Karpas-422 (cell line): ENCODE data around the gene ARHGAP29. TPM values are rescaled to one million over a fixed set of nuclear protein-coding genes. Genes with fewer than 3 reads are reported as not detected.

ENCODE experiments used
- DNase-seq: peaks from one replicate; pipeline ENCODE4 v3.0.0-alpha.2; 2015
- H2AFZ ChIP-seq: fragments of 200-600 bp; sonication (generic); 2 replicates; pipeline ENCODE4 v1.6.1; 2014; ENCODE audit warnings: antibody characterized with exemption, low read length, mixed read lengths
- H3K27ac ChIP-seq: fragments of 200-600 bp; sonication (generic); 2 replicates; pipeline ENCODE4 v1.5.1; 2014; ENCODE audit warnings: mild to moderate bottlenecking, low read length, moderate library complexity
- H3K27me3 ChIP-seq: fragments of 200-600 bp; sonication (generic); 2 replicates; pipeline ENCODE4 v1.6.1; 2014; ENCODE audit warnings: low read length, mixed read lengths
- H3K36me3 ChIP-seq: fragments of 200-600 bp; sonication (generic); 2 replicates; pipeline ENCODE4 v1.6.1; 2014; ENCODE audit warnings: low read length, mixed read lengths; ENCODE audit not compliant: insufficient read depth
- H3K4me1 ChIP-seq: fragments of 200-600 bp; sonication (generic); 2 replicates; pipeline ENCODE4 v1.6.1; 2014; ENCODE audit warnings: mild to moderate bottlenecking, low read length, mixed read lengths
- H3K4me2 ChIP-seq: fragments of 200-600 bp; sonication (generic); 2 replicates; pipeline ENCODE4 v1.6.1; 2014; ENCODE audit warnings: low read length, low read depth, mild to moderate bottlenecking; ENCODE audit not compliant: poor library complexity, severe bottlenecking
- H3K4me3 ChIP-seq: fragments of 200-600 bp; sonication (generic); 2 replicates; pipeline ENCODE4 v1.5.1; 2014; ENCODE audit warnings: mild to moderate bottlenecking, antibody characterized with exemption, low read length, mixed read lengths
- H3K79me2 ChIP-seq: fragments of 200-600 bp; sonication (generic); 2 replicates; pipeline ENCODE4 v1.6.1; 2014; ENCODE audit warnings: mild to moderate bottlenecking, low read length, mixed read lengths
- H3K9ac ChIP-seq: fragments of 200-600 bp; sonication (generic); 2 replicates; pipeline ENCODE4 v1.6.0; 2014; ENCODE audit warnings: low read length
- H3K9me2 ChIP-seq: fragments of 200-600 bp; sonication (generic), shearing (Covaris generic); replicated peaks from 2 replicates; pipeline ENCODE4 v1.6.0; 2014; ENCODE audit warnings: mild to moderate bottlenecking, low read length, moderate library complexity; ENCODE audit not compliant: insufficient read depth
- H3K9me3 ChIP-seq: fragments of 300-700, 200-600 bp; sonication (generic); 2 replicates; pipeline ENCODE4 v1.6.1; 2014; ENCODE audit warnings: low read length, mixed read lengths
- H4K20me1 ChIP-seq: fragments of 200-600 bp; sonication (generic); 2 replicates; pipeline ENCODE4 v1.6.1; 2014; ENCODE audit warnings: mild to moderate bottlenecking, antibody characterized with exemption, low read length, low read depth; ENCODE audit not compliant: insufficient read depth
- total RNA-seq: library from RNA; depleted of rRNA; stranded (reverse); fragments of >200 nt; shearing (Covaris generic); gene quantifications from 2 replicates; pipeline ENCODE4 v1.2.3, GENCODE V29; 2014; ENCODE audit warnings: low replicate concordance

ARHGAP29 gene
- total RNA-seq, 1 experiment from 2014 or later = 0.48 TPM

DNA sequence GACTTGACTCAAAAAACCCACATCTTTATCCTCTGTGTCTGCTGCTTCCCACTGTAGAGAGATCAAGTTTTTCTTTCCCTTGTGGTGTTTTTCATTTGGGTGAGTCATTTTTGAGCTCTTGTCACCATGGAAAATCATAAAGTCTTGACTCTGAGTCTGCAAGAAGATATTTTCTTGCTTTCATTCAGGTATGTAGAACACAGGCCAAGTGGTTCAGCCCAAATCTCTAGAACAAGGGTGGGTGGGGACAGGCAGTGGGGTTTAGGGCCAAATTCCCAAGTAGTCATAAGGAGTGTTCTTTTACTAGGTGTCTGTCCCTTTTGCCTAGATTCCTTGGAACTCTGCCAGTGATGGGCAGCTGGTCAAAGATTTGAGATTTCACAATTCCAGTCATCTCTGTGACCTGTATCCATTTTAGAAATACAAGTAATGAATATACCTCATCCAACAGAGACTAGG, 21.5 kb upstream of the ARHGAP29 start:
- H3K4me2 ChIP-seq = no peak overlapping the region
- H3K4me1 ChIP-seq = no peaks in the 10 kb centered on the region
- H3K27me3 ChIP-seq = no peaks in the 10 kb centered on the region
- no peaks in the 10 kb centered on the region for H4K20me1 ChIP-seq
- H3K79me2 ChIP-seq = no peaks in the 10 kb centered on the region
- H3K9me2 ChIP-seq = no peaks in the 10 kb centered on the region
- no peaks in the 10 kb centered on the region for H3K9me3 ChIP-seq
- H3K27ac ChIP-seq = no peak overlapping the region
- H3K36me3 ChIP-seq = no peaks in the 10 kb centered on the region
- DNase-seq = no peak
- no peak overlapping the region for H2AFZ ChIP-seq
- no peak overlapping the region for H3K9ac ChIP-seq
- H3K4me3 ChIP-seq = no peak overlapping the region

- H3K36me3 ChIP-seq = no peaks in the 10 kb centered on the region
- H3K27ac ChIP-seq = no peak overlapping the region
- no peak overlapping the region for H2AFZ ChIP-seq
- no peaks in the 10 kb centered on the region for H3K27me3 ChIP-seq
- H3K9me3 ChIP-seq = no peaks in the 10 kb centered on the region
- H3K4me1 ChIP-seq = no peaks in the 10 kb centered on the region
- no peak overlapping the region for H3K4me2 ChIP-seq
- no peak overlapping the region for H3K4me3 ChIP-seq
- DNase-seq = no peak
- H3K79me2 ChIP-seq = no peaks in the 10 kb centered on the region
- no peak overlapping the region for H3K9ac ChIP-seq
- no peaks in the 10 kb centered on the region for H4K20me1 ChIP-seq
- H3K9me2 ChIP-seq = no peaks in the 10 kb centered on the region
These were observed 20.1 kb upstream of the ARHGAP29 start for GRCh38 chr1:94257444-94257843.

- Histone ChIP-seq H3K9me2 (no peaks in the 10 kb centered on the region), H3K27ac (no peak overlapping the region), H3K9me3 (no peaks in the 10 kb centered on the region), H3K4me1 (no peaks in the 10 kb centered on the region), H3K4me2 (no peak overlapping the region), H3K79me2 (no peaks in the 10 kb centered on the region), H4K20me1 (no peaks in the 10 kb centered on the region), H3K27me3 (no peaks in the 10 kb centered on the region), H2AFZ (no peak overlapping the region), H3K36me3 (no peaks in the 10 kb centered on the region), H3K9ac (no peak overlapping the region), H3K4me3 (no peak overlapping the region)
- DNase-seq = no peak
These were observed 18.1 kb upstream of the ARHGAP29 start for GRCh38 chr1:94255476-94255875.

DNA sequence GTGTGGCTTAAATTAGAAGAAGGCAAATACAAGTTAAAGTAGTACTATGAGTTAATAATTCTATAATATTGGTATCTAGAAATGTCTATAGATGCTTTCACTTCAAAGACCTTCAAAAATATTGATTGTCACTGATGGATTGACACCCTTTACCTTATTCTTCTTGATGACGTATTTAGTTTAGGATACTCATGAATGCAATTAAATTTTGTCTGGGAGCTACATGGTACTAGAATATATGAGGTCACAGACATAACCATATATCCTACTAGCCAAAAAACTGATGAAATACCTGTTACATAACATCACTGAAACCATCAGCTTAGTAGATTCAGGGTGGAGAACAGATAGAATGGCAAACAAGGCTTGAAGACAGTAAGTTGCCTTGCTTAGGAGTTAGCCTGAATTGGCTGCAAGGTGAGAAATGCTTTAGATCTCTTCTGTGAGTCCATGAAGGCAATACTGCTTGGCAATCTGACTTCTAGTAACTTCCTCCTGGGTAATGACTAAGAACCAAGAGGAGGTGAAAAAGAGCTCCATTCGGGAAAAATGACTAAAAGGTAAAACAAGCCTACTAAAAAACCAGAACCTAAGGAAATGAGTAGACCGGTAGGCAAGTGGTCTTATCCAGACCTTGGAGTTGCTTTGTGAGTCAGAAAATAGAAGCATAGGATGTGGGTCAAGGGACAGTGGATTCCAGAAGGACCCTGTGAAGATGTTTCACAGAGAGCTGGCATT, 16.9 kb upstream of the ARHGAP29 start:
- H3K36me3 ChIP-seq = no peaks in the 10 kb centered on the region

DNA sequence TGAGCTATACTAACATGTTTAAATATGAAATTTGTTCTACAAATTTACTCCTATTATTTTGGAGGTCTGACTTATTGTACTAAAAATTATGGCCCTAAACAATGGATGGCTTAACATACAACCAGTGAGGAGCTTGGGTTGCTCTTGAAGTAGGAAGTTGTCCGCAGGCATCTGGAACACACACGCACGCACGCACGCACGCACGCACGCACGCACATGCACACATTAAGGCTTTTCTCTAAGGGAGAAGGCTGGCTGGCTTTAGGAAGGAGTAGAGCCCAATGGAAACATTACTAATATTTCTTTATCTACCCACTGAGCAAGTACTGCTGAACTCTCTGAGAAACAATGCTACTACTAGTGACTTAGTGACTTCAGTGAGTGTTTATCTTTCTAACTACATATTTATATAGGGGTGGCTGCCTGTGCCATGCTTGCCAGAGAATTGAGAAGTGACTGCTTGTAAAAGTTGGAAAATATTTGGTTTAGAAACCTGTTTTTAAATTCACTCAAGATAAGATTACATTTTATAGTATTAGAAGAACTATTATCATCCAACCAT, 16.2 kb upstream of the ARHGAP29 start:
- Histone ChIP-seq H3K27me3 (no peaks in the 10 kb centered on the region), H2AFZ (no peak overlapping the region), H3K79me2 (no peaks in the 10 kb centered on the region), H3K9me2 (no peaks in the 10 kb centered on the region), H3K4me1 (no peaks in the 10 kb centered on the region), H3K27ac (no peak overlapping the region), H3K36me3 (no peaks in the 10 kb centered on the region), H4K20me1 (no peaks in the 10 kb centered on the region), H3K9ac (no peak overlapping the region), H3K4me3 (no peak overlapping the region), H3K4me2 (no peak overlapping the region), H3K9me3 (no peaks in the 10 kb centered on the region)
- DNase-seq = no peak

More for the DNA sequence above, 16.9 kb upstream of the ARHGAP29 start:
- no peak for DNase-seq
- H3K4me3 ChIP-seq = no peak overlapping the region
- H3K9ac ChIP-seq = no peak overlapping the region
- no peaks in the 10 kb centered on the region for H3K9me2 ChIP-seq
- no peak overlapping the region for H3K4me2 ChIP-seq
- no peaks in the 10 kb centered on the region for H3K9me3 ChIP-seq
- no peaks in the 10 kb centered on the region for H3K79me2 ChIP-seq
- H2AFZ ChIP-seq = no peak overlapping the region
- H3K27ac ChIP-seq = no peak overlapping the region
- H4K20me1 ChIP-seq = no peaks in the 10 kb centered on the region
- no peaks in the 10 kb centered on the region for H3K27me3 ChIP-seq
- H3K4me1 ChIP-seq = no peaks in the 10 kb centered on the region

DNA sequence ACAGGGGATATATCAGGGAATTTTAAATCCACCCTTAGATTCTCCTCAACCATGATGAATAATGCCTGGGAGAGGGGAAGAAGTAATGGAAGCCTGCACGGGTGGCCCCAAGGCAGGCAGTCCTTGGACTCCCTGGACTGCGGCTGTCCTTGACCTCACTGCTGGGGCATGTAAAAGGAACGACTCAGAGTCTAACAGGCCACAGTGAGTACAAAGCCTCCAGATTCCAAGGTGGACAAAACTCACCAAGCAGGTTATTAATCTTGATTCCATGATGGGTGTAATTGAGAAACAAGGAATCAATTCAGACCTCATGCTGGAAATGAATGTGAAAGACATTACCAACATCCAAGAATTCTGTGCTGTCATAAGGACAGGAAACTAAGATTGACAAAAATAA, 13.0 kb upstream of the ARHGAP29 start:
- H3K4me1 ChIP-seq = no peaks in the 10 kb centered on the region
- no peak overlapping the region for H3K27ac ChIP-seq
- H3K36me3 ChIP-seq = no peaks in the 10 kb centered on the region
- no peak overlapping the region for H3K4me3 ChIP-seq
- H3K27me3 ChIP-seq = no peaks in the 10 kb centered on the region
- no peak overlapping the region for H3K9ac ChIP-seq
- DNase-seq = no peak
- H4K20me1 ChIP-seq = no peaks in the 10 kb centered on the region
- no peaks in the 10 kb centered on the region for H3K9me3 ChIP-seq
- no peaks in the 10 kb centered on the region for H3K79me2 ChIP-seq
- no peak overlapping the region for H2AFZ ChIP-seq
- no peaks in the 10 kb centered on the region for H3K9me2 ChIP-seq
- H3K4me2 ChIP-seq = no peak overlapping the region

- no peaks in the 10 kb centered on the region for H3K36me3 ChIP-seq
- 0 out of 2 replicates have a peak, but pooled peaks cover 4% of the 10 kb centered on the region for H3K27me3 ChIP-seq
- H3K4me1 ChIP-seq = no peaks in the 10 kb centered on the region
- H3K79me2 ChIP-seq = no peaks in the 10 kb centered on the region
- no peaks in the 10 kb centered on the region for H3K9me2 ChIP-seq
- H3K9ac ChIP-seq = no peak overlapping the region
- no peak overlapping the region for H3K4me3 ChIP-seq
- H4K20me1 ChIP-seq = no peaks in the 10 kb centered on the region
- no peaks in the 10 kb centered on the region for H3K9me3 ChIP-seq
- no peak overlapping the region for H3K27ac ChIP-seq
- no peak overlapping the region for H2AFZ ChIP-seq
- DNase-seq = no peak
- no peak overlapping the region for H3K4me2 ChIP-seq
These were observed 11.7 kb upstream of the ARHGAP29 start for GRCh38 chr1:94248956-94249688.
